ENCODE measurements around the gene DENND4A. TPM values are rescaled to one million over a fixed set of nuclear protein-coding genes. Genes with fewer than 3 reads are reported as not detected.
A peak's percentile ranks its signal among the peaks of the same experiment; 100 is the strongest.
"Not testable (repeated sequence)": the region's sequence is repeated elsewhere in the genome, so short reads cannot be mapped to it uniquely, and the experiment has no call there.

DENND4A gene
- total RNA-seq, 4 donors from 2014 or later = 17.7 to 34.3 (median 25.4) TPM

- Histone ChIP-seq H3K36me3 (no peaks in the 10 kb centered on the region), H3K4me3 (no peak overlapping the region), H3K27ac (replicated peaks in 1 of 4) (peak overlapping the region in 1 of 4 donors; percentile 15), H3K27me3 (no peaks in the 10 kb centered on the region), H3K9me3 (no peaks in the 10 kb centered on the region), H3K4me1 (peaks cover 0 to 8% (median 3%) of the 10 kb centered on the region in 4 donors)
- TF ChIP-seq POLR2AphosphoS5 (IDR thresholded peaks at IDR 0.05) (no peak), CTCF (IDR thresholded peaks at IDR 0.05) (no peak), POLR2A (IDR thresholded peaks at IDR 0.05; ENCODE audit: low read depth) (no peak), EP300 (IDR thresholded peaks at IDR 0.05) (no peak)
- intact Hi-C loops (cut with DNase I) = no loop called here
- DNase-seq (ENCODE audit: extremely low spot score) = no peak
- WGBS = 91% methylated on average over 3 of the region's 3 CpGs
These were observed 27.5 kb upstream of the DENND4A start for GRCh38 chr15:65819563-65819960.

GRCh38 chr15:65818927-65819562 lies 27.0 kb upstream of the DENND4A start:
- H3K9me3 ChIP-seq = no peaks in the 10 kb centered on the region
- no peaks in the 10 kb centered on the region for H3K36me3 ChIP-seq
- intact Hi-C loops (cut with DNase I) = no loop called here
- 52% methylated on average over 4 of the region's 4 CpGs for WGBS
- H3K4me3 ChIP-seq = no peak overlapping the region
- TF ChIP-seq POLR2A (IDR thresholded peaks at IDR 0.05; ENCODE audit: low read depth) (no peak), CTCF (IDR thresholded peaks at IDR 0.05) (no peak), EP300 (IDR thresholded peaks at IDR 0.05) (no peak), POLR2AphosphoS5 (IDR thresholded peaks at IDR 0.05) (no peak)
- peak overlapping the region in 3 of 4 donors; percentile 14 to 40 (median 15) for H3K27ac ChIP-seq (replicated peaks in 1 of 4)
- DNase-seq (ENCODE audit: extremely low spot score) = no peak
- peaks cover 0 to 8% (median 1%) of the 10 kb centered on the region in 4 donors for H3K4me1 ChIP-seq
- H3K27me3 ChIP-seq = no peaks in the 10 kb centered on the region

- peaks cover 0 to 11% (median 6%) of the 10 kb centered on the region in 4 donors for H3K9me3 ChIP-seq
- intact Hi-C loops (cut with DNase I) = no loop called here
- 100% methylated on average over 3 of the region's 3 CpGs for WGBS
- H3K27ac ChIP-seq (replicated peaks in 1 of 4) = no peak overlapping the region
- no peak overlapping the region for H3K4me3 ChIP-seq
- DNase-seq (ENCODE audit: extremely low spot score) = no peak
- TF ChIP-seq EP300 (IDR thresholded peaks at IDR 0.05) (no peak), CTCF (IDR thresholded peaks at IDR 0.05) (no peak), POLR2A (IDR thresholded peaks at IDR 0.05; ENCODE audit: low read depth) (no peak), POLR2AphosphoS5 (IDR thresholded peaks at IDR 0.05) (no peak)
- H3K27me3 ChIP-seq = no peaks in the 10 kb centered on the region
- H3K4me1 ChIP-seq = peaks cover 0 to 8% (median 0%) of the 10 kb centered on the region in 4 donors
- no peaks in the 10 kb centered on the region for H3K36me3 ChIP-seq
These were observed 24.3 kb upstream of the DENND4A start for GRCh38 chr15:65816441-65816840.

GRCh38 chr15:65816008-65816407 lies 23.9 kb upstream of the DENND4A start:
- H3K27me3 ChIP-seq; H3K27ac ChIP-seq (replicated peaks in 1 of 4); intact Hi-C loops (cut with DNase I); H3K36me3 ChIP-seq; DNase-seq (ENCODE audit: extremely low spot score); H3K4me3 ChIP-seq; H3K4me1 ChIP-seq: not testable (repeated sequence)
- 78% methylated on average over 4 of the region's 4 CpGs for WGBS
- peaks cover 0 to 11% (median 6%) of the 10 kb centered on the region in 4 donors for H3K9me3 ChIP-seq

GRCh38 chr15:65814271-65814670 lies 22.2 kb upstream of the DENND4A start:
- H3K4me1 ChIP-seq; intact Hi-C loops (cut with DNase I); DNase-seq (ENCODE audit: extremely low spot score): not testable (repeated sequence)

GRCh38 chr15:65812916-65813315 lies 20.8 kb upstream of the DENND4A start:
- DNase-seq (ENCODE audit: extremely low spot score) = no peak
- Histone ChIP-seq H3K4me3 (no peak overlapping the region), H3K27me3 (no peaks in the 10 kb centered on the region), H3K9me3 (peaks cover 0 to 11% (median 6%) of the 10 kb centered on the region in 4 donors), H3K27ac (replicated peaks in 1 of 4) (no peak overlapping the region), H3K4me1 (no peaks in the 10 kb centered on the region), H3K36me3 (no peaks in the 10 kb centered on the region)
- no peak for TF ChIP-seq POLR2A (IDR thresholded peaks at IDR 0.05; ENCODE audit: low read depth)
- no peak for TF ChIP-seq EP300 (IDR thresholded peaks at IDR 0.05)
- TF ChIP-seq CTCF (IDR thresholded peaks at IDR 0.05) = no peak
- no peak for TF ChIP-seq POLR2AphosphoS5 (IDR thresholded peaks at IDR 0.05)
- intact Hi-C loops (cut with DNase I) = no loop called here
- 83% methylated on average over 1 of the region's 1 CpG for WGBS

More at GRCh38 chr15:65814271-65814670, 22.2 kb upstream of the DENND4A start:
- not testable (repeated sequence) for H3K27me3 ChIP-seq; H3K27ac ChIP-seq (replicated peaks in 1 of 4); H3K36me3 ChIP-seq; H3K4me3 ChIP-seq
- 82% methylated on average over 4 of the region's 4 CpGs for WGBS
- H3K9me3 ChIP-seq = peaks cover 0 to 11% (median 6%) of the 10 kb centered on the region in 4 donors
